CD14-positive monocyte (primary cell): Measurements from ENCODE around the gene USP17L21. TPM values are rescaled to one million over a fixed set of nuclear protein-coding genes. Genes with fewer than 3 reads are reported as not detected.
"Not testable (repeated sequence)": the region's sequence is repeated elsewhere in the genome, so short reads cannot be mapped to it uniquely, and the experiment has no call there.

ENCODE experiments used
- DNase-seq, 3 donors: peaks; one replicate each; pipeline ENCODE4 v3.0.0-alpha.2; 2011 to 2022
- H2AFZ ChIP-seq: 2 replicates; pipeline ENCODE4 v1.6.0; 2012; ENCODE audit warnings: mild to moderate bottlenecking, low read depth, low read length, inconsistent platforms; ENCODE audit not compliant: insufficient read depth, poor library complexity, severe bottlenecking
- H3K27ac ChIP-seq, 2 donors: 1 replicate in 1 of 2; 2 replicates in 1 of 2; pipeline ENCODE4 v1.5.1; 2012 to 2013; ENCODE audit warnings: low read length in 2 of 2, control low read depth in 1 of 2, inconsistent platforms in 1 of 2, low read depth in 1 of 2, mild to moderate bottlenecking in 1 of 2
- H3K27me3 ChIP-seq, 2 donors: one replicate each; pipeline versions ENCODE4 v1.6.0 to v1.6.1; 2011 to 2013; ENCODE audit warnings: low read length in 2 of 2; ENCODE audit not compliant: control insufficient read depth in 2 of 2, insufficient read depth in 2 of 2
- H3K36me3 ChIP-seq, 2 donors: replicated peaks in 1 of 2; 1 replicate in 1 of 2; 2 replicates in 1 of 2; pipeline versions ENCODE4 v1.5.1 to v1.6.1; 2012 to 2013; ENCODE audit warnings: low read length in 2 of 2, control low read depth in 1 of 2, inconsistent platforms in 1 of 2, mild to moderate bottlenecking in 1 of 2; ENCODE audit not compliant: insufficient read depth in 2 of 2, control insufficient read depth in 1 of 2
- H3K4me1 ChIP-seq, 2 donors: 1 replicate in 1 of 2; 2 replicates in 1 of 2; pipeline versions ENCODE4 v1.5.1 to v1.6.1; 2012 to 2013; ENCODE audit warnings: low read length in 2 of 2, control low read depth in 1 of 2, inconsistent platforms in 1 of 2, mild to moderate bottlenecking in 1 of 2, moderate library complexity in 1 of 2; ENCODE audit not compliant: insufficient read depth in 2 of 2, control insufficient read depth in 1 of 2
- H3K4me2 ChIP-seq: replicated peaks from 2 replicates; pipeline ENCODE3; 2012; ENCODE audit warnings: low read length, moderate library complexity, mild to moderate bottlenecking; ENCODE audit not compliant: poor library complexity, severe bottlenecking; ENCODE audit errors: extremely low read depth
- H3K4me3 ChIP-seq, 3 experiments: fragments of 200-600 bp in 1 of 3; sonication (generic) in 1 of 3; replicated peaks in 1 of 3; 1 replicate in 2 of 3; 2 replicates in 1 of 3; pipeline ENCODE4 v1.5.1; 2011 to 2013; ENCODE audit warnings: low read length in 3 of 3, mild to moderate bottlenecking in 3 of 3, control low read depth in 2 of 3, low read depth in 2 of 3, inconsistent platforms in 1 of 3, moderate library complexity in 1 of 3
- H3K79me2 ChIP-seq: 2 replicates; pipeline ENCODE4 v1.6.0; 2012; ENCODE audit warnings: mild to moderate bottlenecking, control low read depth, inconsistent platforms, low read length, moderate library complexity; ENCODE audit not compliant: insufficient read depth
- H3K9ac ChIP-seq: 2 replicates; pipeline ENCODE4 v1.6.0; 2017; ENCODE audit warnings: low read length, mild to moderate bottlenecking; ENCODE audit not compliant: insufficient read depth, poor library complexity, severe bottlenecking
- H3K9me3 ChIP-seq, 2 donors: replicated peaks in 1 of 2; 1 replicate in 1 of 2; 2 replicates in 1 of 2; pipeline versions ENCODE4 v1.5.1 to v1.6.1; 2012 to 2013; ENCODE audit warnings: low read length in 2 of 2, control low read depth in 1 of 2; ENCODE audit not compliant: control insufficient read depth in 1 of 2, insufficient read depth in 1 of 2
- H4K20me1 ChIP-seq: 2 replicates; pipeline ENCODE4 v1.6.0; 2012; ENCODE audit warnings: mild to moderate bottlenecking, low read length, control low read depth, moderate library complexity; ENCODE audit not compliant: insufficient read depth
- H3K27ac Mint-ChIP-seq, 7 donors: one replicate each; pipeline ENCODE4 v1.8.0; 2020; ENCODE audit warnings: mild to moderate bottlenecking in 7 of 7, mixed read lengths in 7 of 7, moderate library complexity in 6 of 7, inconsistent platforms in 2 of 7
- H3K27me3 Mint-ChIP-seq, 3 donors: one replicate each; pipeline ENCODE4 v1.8.0; 2021 to 2022; ENCODE audit warnings: low read depth in 3 of 3, mild to moderate bottlenecking in 3 of 3, mixed read lengths in 3 of 3, moderate library complexity in 3 of 3, inconsistent platforms in 1 of 3
- H3K36me3 Mint-ChIP-seq, 2 donors: one replicate each; pipeline ENCODE4 v1.8.0; 2020; ENCODE audit warnings: mixed read lengths in 2 of 2, inconsistent platforms in 1 of 2, mild to moderate bottlenecking in 1 of 2
- H3K4me1 Mint-ChIP-seq: one replicate; pipeline ENCODE4 v1.8.0; 2020; ENCODE audit warnings: mild to moderate bottlenecking, mixed read lengths
- H3K4me3 Mint-ChIP-seq, 2 donors: one replicate each; pipeline ENCODE4 v1.8.0; 2020; ENCODE audit warnings: mild to moderate bottlenecking in 2 of 2, mixed read lengths in 2 of 2, moderate library complexity in 1 of 2
- H3K9me3 Mint-ChIP-seq, 7 donors: one replicate each; pipeline ENCODE4 v1.8.0; 2020 to 2022; ENCODE audit warnings: mixed read lengths in 7 of 7, mild to moderate bottlenecking in 6 of 7, moderate library complexity in 6 of 7, inconsistent platforms in 2 of 7
- WGBS: methylation state at CpG from one replicate; pipeline ENCODE4 v1.1.5; 2013; ENCODE audit warnings: missing lambda C conversion rate; ENCODE audit not compliant: insufficient coverage; 5-methylcytosine and 5-hydroxymethylcytosine counted together
- intact Hi-C, 2 donors: fragments of 100-400 bp; cut with micrococcal nuclease; formaldehyde crosslinking; loops; one replicate each; pipeline versions ENCODE4 v1.15.0 to v1.15.1; 2023
- polyA plus RNA-seq, 3 donors: library from polyadenylated mRNA; depleted of rRNA in 1 of 3; unstranded in 2 of 3; stranded (reverse) in 1 of 3; fragments of 300-500 nt in 2 of 3; fragments of >200 nt in 1 of 3; fragmentation: Illumina TruSeq in 2 of 3; gene quantifications; 1 replicate in 2 of 3; 2 replicates in 1 of 3; pipeline ENCODE4 v1.2.3, GENCODE V29; 2012 to 2021

Gene USP17L21
- polyA plus RNA-seq, 3 donors, result not detected

DNA sequence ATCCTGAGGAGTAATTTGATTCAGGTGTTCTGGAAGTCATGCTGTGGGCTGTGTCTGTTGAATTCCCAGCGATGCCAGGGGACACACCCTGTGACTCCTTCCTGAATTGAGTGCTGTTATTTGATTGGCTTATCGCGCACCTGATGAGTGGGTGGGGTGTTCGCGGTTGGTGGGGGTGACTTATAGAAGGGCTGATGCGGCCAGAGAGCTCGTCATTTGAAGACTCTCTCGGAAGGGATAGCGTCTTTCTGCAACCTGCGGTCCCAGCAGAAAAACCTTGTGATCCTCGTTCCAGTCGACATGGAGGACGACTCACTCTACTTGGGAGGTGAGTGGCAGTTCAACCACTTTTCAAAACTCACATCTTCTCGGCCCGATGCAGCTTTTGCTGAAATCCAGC, 4.6 kb downstream of the USP17L21 start, which contains the start of gene USP17L22:
USP17L22 (plus strand) TSS at position 301 of the 400 bp plus-strand sequence; CDS start at position 301, 0 bp downstream.
- H3K4me1 ChIP-seq, H3K27ac Mint-ChIP-seq, H3K79me2 ChIP-seq, H3K9me3 Mint-ChIP-seq, H4K20me1 ChIP-seq, H3K27me3 ChIP-seq, H3K27ac ChIP-seq, DNase-seq, H3K36me3 Mint-ChIP-seq, H3K36me3 ChIP-seq, H3K4me3 ChIP-seq, intact Hi-C loops, H3K9me3 ChIP-seq, H3K4me1 Mint-ChIP-seq, H3K4me3 Mint-ChIP-seq, H3K27me3 Mint-ChIP-seq, H3K9ac ChIP-seq, H2AFZ ChIP-seq, H3K4me2 ChIP-seq: not testable (repeated sequence)
- no CpG with 5 or more reads among the region's 15 CpGs for WGBS

DNA sequence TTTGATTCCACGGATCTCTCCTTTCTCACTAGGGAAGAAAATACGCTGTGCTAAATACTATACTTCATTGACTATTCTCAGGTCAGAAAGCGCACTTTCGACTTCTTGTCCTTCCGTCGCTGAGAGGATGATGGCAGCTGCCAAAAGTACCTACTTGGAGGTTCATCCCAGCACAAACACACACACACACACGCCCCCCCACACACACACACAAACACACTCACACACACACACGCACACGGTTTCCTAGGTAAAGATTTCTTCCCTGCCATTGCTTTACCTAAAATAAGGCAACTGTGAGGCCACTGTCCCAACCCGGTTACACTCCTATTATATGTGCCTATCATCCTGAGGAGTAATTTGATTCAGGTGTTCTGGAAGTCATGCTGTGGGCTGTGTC, 9.0 kb downstream of the USP17L21 start:
- H3K27ac Mint-ChIP-seq, H3K36me3 ChIP-seq, H3K27me3 ChIP-seq, H3K4me1 ChIP-seq, H3K36me3 Mint-ChIP-seq, H3K9ac ChIP-seq, H2AFZ ChIP-seq, intact Hi-C loops, H3K27ac ChIP-seq, H3K79me2 ChIP-seq, H3K9me3 Mint-ChIP-seq, H3K4me2 ChIP-seq, H4K20me1 ChIP-seq, H3K27me3 Mint-ChIP-seq, H3K9me3 ChIP-seq, H3K4me3 Mint-ChIP-seq, H3K4me3 ChIP-seq, DNase-seq, H3K4me1 Mint-ChIP-seq: not testable (repeated sequence)
- WGBS, result 75% methylated on average over 1 of the region's 10 CpGs

Other genes with a start within 250 kb of the USP17L21 start
- gene FAM90A26, start 92.5 kb upstream of the USP17L21 start, polyA plus RNA-seq, result not detected
- gene USP17L10, start 52.2 kb upstream of the USP17L21 start, polyA plus RNA-seq, result not detected
- not detected for gene USP17L11, start 47.5 kb upstream of the USP17L21 start, polyA plus RNA-seq
- not detected for gene USP17L12, start 42.7 kb upstream of the USP17L21 start, polyA plus RNA-seq
- gene USP17L13, start 38.0 kb upstream of the USP17L21 start, polyA plus RNA-seq, result not detected
- gene USP17L15, start 28.5 kb upstream of the USP17L21 start, polyA plus RNA-seq, result not detected
- not detected for gene USP17L17, start 19.0 kb upstream of the USP17L21 start, polyA plus RNA-seq
- gene USP17L18, start 14.2 kb upstream of the USP17L21 start, polyA plus RNA-seq, result not detected
- not detected for gene USP17L19, start 9.5 kb upstream of the USP17L21 start, polyA plus RNA-seq
- gene USP17L20, start 4.7 kb upstream of the USP17L21 start, polyA plus RNA-seq, result not detected
- gene USP17L22, start 4.7 kb downstream of the USP17L21 start, polyA plus RNA-seq, result not detected
- not detected for gene USP17L24, start 62.3 kb downstream of the USP17L21 start, polyA plus RNA-seq
- not detected for gene USP17L25, start 67.0 kb downstream of the USP17L21 start, polyA plus RNA-seq
- gene USP17L26, start 71.8 kb downstream of the USP17L21 start, polyA plus RNA-seq, result not detected
- gene USP17L5, start 76.5 kb downstream of the USP17L21 start, polyA plus RNA-seq, result not detected
- gene USP17L27, start 81.3 kb downstream of the USP17L21 start, polyA plus RNA-seq, result not detected
- gene USP17L28, start 86.0 kb downstream of the USP17L21 start, polyA plus RNA-seq, result not detected
- not detected for gene USP17L29, start 90.8 kb downstream of the USP17L21 start, polyA plus RNA-seq
- not detected for gene USP17L30, start 100.3 kb downstream of the USP17L21 start, polyA plus RNA-seq
- not detected for gene DEFB131A, start 181.5 kb downstream of the USP17L21 start, polyA plus RNA-seq